22Rv1 (cell line): ENCODE data around the gene CINP.
"Not testable (repeated sequence)": the region's sequence is repeated elsewhere in the genome, so short reads cannot be mapped to it uniquely, and the experiment has no call there.

Source experiments
- H3K27ac ChIP-seq: fragments of 450-650 bp; 2 replicates; pipeline ENCODE4 v1.5.1; 2017
- ZFX ChIP-seq: fragments of 450-650 bp; IDR thresholded peaks from 2 replicates; pipeline ENCODE4 v1.6.1; 2017; ENCODE audit warnings: antibody characterized with exemption, borderline replicate concordance
- TF ChIP-seq, protein P1 (sequence below): fragments of 450-650 bp; IDR thresholded peaks from 2 replicates; pipeline ENCODE4 v1.5.1; 2017; ENCODE audit warnings: mild to moderate bottlenecking

The CINP gene

DNA sequence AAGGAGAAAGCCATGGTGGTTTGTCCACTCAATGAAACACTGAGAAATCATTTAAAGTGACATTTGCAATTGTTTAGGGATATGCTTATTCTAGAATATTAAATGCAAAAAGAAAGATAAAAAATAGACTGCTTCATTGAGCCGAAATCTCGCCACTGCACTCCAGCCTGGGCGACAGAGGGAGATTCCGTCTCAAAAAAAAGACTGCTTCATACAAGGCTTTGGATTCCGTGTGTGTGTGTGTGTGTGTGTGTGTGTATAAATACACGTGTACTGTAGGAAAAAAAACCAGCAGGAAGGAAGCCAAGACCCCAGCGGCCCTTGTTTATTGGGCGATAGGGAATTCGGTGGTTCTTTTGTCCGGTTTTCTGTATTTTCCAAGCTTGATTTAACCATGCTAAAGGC, 46.4 kb downstream of the CINP start:
- TF ChIP-seq, protein P1, sequence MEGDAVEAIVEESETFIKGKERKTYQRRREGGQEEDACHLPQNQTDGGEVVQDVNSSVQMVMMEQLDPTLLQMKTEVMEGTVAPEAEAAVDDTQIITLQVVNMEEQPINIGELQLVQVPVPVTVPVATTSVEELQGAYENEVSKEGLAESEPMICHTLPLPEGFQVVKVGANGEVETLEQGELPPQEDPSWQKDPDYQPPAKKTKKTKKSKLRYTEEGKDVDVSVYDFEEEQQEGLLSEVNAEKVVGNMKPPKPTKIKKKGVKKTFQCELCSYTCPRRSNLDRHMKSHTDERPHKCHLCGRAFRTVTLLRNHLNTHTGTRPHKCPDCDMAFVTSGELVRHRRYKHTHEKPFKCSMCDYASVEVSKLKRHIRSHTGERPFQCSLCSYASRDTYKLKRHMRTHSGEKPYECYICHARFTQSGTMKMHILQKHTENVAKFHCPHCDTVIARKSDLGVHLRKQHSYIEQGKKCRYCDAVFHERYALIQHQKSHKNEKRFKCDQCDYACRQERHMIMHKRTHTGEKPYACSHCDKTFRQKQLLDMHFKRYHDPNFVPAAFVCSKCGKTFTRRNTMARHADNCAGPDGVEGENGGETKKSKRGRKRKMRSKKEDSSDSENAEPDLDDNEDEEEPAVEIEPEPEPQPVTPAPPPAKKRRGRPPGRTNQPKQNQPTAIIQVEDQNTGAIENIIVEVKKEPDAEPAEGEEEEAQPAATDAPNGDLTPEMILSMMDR: no peak
- no peak for TF ChIP-seq ZFX
- peak overlapping the region; percentile 96 for H3K27ac ChIP-seq

DNA sequence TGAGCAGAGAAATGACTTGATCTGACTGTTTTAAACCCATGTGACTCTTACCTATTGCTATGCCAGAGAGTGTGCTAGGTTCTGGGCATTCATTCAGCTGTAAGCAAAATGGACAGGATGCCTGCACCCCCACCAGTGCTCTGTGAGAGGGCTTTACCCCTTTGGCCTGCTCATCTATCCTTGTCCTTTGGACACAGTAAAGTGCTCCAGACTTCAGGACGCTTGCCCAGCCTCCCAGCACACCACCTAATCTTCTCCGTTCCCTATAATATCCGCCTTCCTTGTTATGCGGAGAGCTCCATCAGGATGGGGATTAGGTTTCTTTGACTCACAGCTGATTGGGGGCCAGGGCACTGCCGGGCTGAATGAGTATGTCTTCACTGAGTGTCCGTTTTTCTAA, 47.6 kb downstream of the CINP start:
- TF ChIP-seq, protein P1: no peak
- TF ChIP-seq ZFX: no peak

DNA sequence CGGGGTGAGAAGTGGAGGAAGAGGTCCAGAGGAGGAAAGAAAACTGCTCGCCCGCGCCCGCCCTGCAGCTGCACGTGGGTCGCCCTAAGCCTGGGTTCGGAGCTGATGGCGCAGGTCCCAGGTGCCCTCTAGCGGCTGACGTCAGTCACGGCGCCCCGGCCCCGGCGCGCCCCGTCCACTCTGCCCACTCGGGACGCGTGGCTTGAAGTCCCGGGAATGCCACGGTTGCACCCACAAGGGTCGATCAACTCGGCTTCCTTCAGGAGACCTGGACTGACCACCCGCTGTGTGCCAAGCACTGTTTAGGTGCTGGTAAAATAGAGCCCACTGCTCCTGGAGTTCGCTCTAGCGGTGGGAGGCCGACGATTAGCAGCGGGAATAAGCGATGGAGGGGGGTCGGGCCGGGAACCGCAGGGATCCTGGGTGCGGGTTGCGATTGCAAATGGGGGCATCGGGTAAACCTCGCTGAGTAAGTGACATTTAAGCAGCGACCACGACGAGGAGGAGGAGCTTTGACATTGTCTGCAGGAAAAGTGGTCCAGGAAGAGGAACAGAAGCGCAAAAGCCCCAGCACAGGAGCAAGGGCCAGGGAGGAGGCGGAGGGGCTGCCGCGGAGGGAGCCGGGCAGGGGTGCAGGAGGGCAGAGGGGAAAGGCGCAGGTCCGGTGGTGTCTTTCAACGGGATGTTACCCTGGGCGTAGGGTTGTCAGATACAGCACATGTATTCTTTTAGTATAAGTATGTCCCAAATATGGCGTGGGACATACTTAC, 48.3 kb downstream of the CINP start:
- TF ChIP-seq ZFX: no peak
- TF ChIP-seq, protein P1: peak; percentile 98
- peak overlapping the region; percentile 40; the same call in 1 of the 2 replicates for H3K27ac ChIP-seq

More for the DNA sequence above, 47.6 kb downstream of the CINP start:
- H3K27ac ChIP-seq: no peak overlapping the region

DNA sequence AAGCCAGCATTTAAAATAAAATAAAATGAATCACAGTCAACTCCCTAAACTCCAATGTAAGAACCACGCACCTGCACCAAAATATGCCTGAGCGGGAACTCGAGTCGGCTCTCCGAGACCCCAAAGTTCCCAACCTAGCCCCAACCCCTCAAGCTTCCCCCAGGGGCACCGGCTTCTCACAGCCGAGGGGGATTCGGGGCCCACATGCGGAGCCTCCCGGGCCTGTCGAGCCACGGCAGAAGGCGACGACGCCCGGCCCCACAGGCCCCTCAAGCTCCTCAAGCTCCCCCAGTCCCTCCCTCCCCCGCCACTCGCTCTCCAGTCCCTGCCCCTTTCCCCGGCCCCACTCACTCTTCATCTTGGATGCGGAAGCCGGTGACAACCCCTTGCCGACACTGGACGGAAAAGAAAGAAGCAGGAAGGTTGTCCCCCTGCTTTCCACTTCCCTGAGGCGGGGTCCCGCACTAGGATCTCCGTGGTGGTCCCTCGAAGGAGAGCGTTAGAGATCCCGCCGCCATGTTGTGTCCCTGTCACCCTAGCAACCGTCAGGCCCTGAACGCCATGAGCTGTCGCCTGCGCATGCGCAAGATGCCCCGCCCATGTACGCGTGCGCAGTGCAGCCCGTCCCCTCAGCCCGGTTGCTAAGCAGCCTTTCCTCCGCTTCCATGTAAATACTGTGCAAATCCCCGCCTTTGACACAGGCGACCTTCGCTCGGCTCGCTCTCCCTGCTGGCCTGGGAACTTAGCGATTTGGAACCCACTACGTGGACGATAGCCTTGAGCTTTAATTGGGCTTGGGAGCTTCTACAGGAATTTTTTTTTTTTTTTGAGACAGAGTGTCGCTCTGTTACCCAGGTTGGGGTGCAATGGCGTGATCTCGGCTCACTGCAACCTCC, 57.8 kb downstream of the CINP start, which contains the start of gene MOK:
TSS of gene MOK (minus strand) at position 554 of the 896 bp plus-strand sequence. CDS start at position 358, 196 bp downstream.
- TF ChIP-seq, protein P1: no peak
- TF ChIP-seq ZFX: no peak
- peak within 1 kb of the TSS; percentile 46; the same call in 1 of the 2 replicates for H3K27ac ChIP-seq

DNA sequence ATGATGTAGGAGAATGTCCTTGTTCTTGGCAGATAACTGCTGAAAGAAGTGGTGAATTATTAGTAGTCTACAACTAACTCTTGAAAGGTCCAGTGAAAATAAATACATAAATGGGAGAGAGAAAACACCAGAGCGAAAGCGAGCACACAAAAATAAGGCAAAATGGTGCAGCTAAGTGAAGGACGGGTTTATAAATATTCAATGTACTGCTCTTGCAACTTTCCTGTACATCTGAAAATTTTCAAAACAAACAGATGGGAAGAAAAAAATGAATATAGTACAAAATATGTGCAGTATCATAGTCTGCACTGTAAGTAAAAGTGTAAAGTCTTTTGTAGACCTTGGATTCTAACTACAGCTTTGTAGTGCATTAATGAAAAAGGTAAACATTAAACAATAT, 59.0 kb downstream of the CINP start:
- no peak for TF ChIP-seq ZFX
- TF ChIP-seq, protein P1: no peak
- no peak overlapping the region for H3K27ac ChIP-seq

DNA sequence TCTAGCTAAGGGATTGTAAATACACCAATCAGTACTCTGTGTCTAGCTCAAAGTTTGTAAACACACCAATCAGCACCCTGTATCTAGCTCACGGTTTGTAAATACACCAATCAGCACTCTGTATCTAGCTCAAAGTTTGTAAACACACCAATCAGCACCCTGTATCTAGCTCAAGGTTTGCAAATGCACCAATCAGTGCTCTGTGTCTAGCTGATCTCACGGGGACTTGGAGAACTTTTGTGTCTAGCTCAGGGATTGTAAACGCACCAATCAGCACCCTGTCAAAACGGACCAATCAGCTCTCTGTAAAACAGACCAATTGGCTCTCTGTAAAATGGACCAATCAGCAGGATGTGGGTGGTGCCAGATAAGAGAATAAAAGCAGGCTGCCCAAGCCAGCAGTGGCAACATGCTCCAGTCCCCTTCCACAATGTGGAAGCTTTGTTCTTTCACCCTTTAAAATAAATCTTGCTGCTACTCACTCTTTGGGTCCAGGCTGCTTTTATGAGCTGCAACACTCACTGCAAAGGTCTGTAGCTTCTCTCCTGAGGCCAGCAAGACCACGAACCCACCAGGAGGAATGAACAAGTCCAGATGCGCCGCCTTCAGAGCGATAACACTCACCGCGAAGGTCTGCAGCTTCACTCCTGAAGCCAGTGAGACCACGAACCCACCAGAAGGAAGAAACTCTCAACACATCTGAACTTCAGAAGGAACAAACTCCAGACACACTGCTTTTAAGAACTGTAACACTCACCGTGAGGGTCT, 64.2 kb downstream of the CINP start:
- H3K27ac ChIP-seq: not testable (repeated sequence)
